H7 (cell line): Measurements from ENCODE around the gene ARL6. TPM values are rescaled to one million over a fixed set of nuclear protein-coding genes. Genes with fewer than 3 reads are reported as not detected.

Experiments used
- DNase-seq: peaks from one replicate; pipeline ENCODE4 v3.0.0; 2012
- H3K27me3 ChIP-seq: 2 replicates; pipeline ENCODE4 v1.6.0; 2011; ENCODE audit warnings: mild to moderate bottlenecking, low read length; ENCODE audit not compliant: control insufficient read depth, insufficient read depth
- H3K36me3 ChIP-seq: replicated peaks from 2 replicates; pipeline ENCODE4 v1.5.1; 2011; ENCODE audit warnings: low read length; ENCODE audit not compliant: control insufficient read depth, insufficient read depth
- H3K4me3 ChIP-seq: 2 replicates; pipeline ENCODE4 v1.5.1; 2011; ENCODE audit warnings: low read depth, mild to moderate bottlenecking, control low read depth, low read length, moderate library complexity; ENCODE audit not compliant: insufficient read depth
- total RNA-seq: library from RNA; depleted of rRNA; stranded (reverse); fragments of >200 nt; shearing (Covaris generic); gene quantifications from 2 replicates; pipeline ENCODE4 v1.2.3, GENCODE V29; 2014

Gene ARL6
- total RNA-seq, 1 experiment from 2014 or later, result 3.6 TPM

GRCh38 chr3:97804471-97804870, 39.9 kb downstream of the ARL6 start:
- no peak overlapping the region for H3K4me3 ChIP-seq
- DNase-seq, result no peak
- no peaks in the 10 kb centered on the region for H3K36me3 ChIP-seq
- no peaks in the 10 kb centered on the region for H3K27me3 ChIP-seq

GRCh38 chr3:97810779-97811390, 46.3 kb downstream of the ARL6 start:
- Histone ChIP-seq H3K4me3 (no peak overlapping the region), H3K27me3 (no peaks in the 10 kb centered on the region), H3K36me3 (no peaks in the 10 kb centered on the region)
- no peak for DNase-seq

- peaks cover 3% of the 10 kb centered on the region; the same call in 1 of the 2 replicates for H3K27me3 ChIP-seq
- H3K36me3 ChIP-seq, result no peaks in the 10 kb centered on the region
- no peak for DNase-seq
- no peak overlapping the region for H3K4me3 ChIP-seq
These were observed 50.8 kb downstream of the ARL6 start for GRCh38 chr3:97815149-97815917.

GRCh38 chr3:97816811-97817210, 52.3 kb downstream of the ARL6 start:
- Histone ChIP-seq H3K4me3 (no peak overlapping the region), H3K27me3 (peaks cover 15% of the 10 kb centered on the region), H3K36me3 (no peaks in the 10 kb centered on the region)
- no peak for DNase-seq

GRCh38 chr3:97817965-97818364, 53.4 kb downstream of the ARL6 start:
- peaks cover 26% of the 10 kb centered on the region for H3K27me3 ChIP-seq
- H3K36me3 ChIP-seq, result no peaks in the 10 kb centered on the region
- no peak for DNase-seq
- no peak overlapping the region for H3K4me3 ChIP-seq

- peaks cover 33% of the 10 kb centered on the region for H3K27me3 ChIP-seq
- H3K4me3 ChIP-seq, result no peak overlapping the region; the same call in 1 of the 2 replicates
- no peak for DNase-seq
- no peaks in the 10 kb centered on the region for H3K36me3 ChIP-seq
These were observed 56.2 kb downstream of the ARL6 start for GRCh38 chr3:97820780-97821179.

- peak; percentile 40 for DNase-seq
- H3K27me3 ChIP-seq, result peaks cover 33% of the 10 kb centered on the region
- no peaks in the 10 kb centered on the region for H3K36me3 ChIP-seq
- H3K4me3 ChIP-seq, result peak overlapping the region; percentile 77
These were observed 56.8 kb downstream of the ARL6 start for GRCh38 chr3:97821287-97821773.

- Histone ChIP-seq H3K27me3 (peaks cover 33% of the 10 kb centered on the region), H3K36me3 (no peaks in the 10 kb centered on the region), H3K4me3 (peak within 1 kb of the TSS; percentile 77)
- peak; percentile 88 for DNase-seq
These were observed 57.3 kb downstream of the ARL6 start, which contains the start of gene CRYBG3 for GRCh38 chr3:97821774-97822358. Gene CRYBG3 (plus strand): TSS chr3:97822011. CDS start chr3:97822207, 196 bp downstream.

GRCh38 chr3:97822359-97822775, 57.8 kb downstream of the ARL6 start:
- DNase-seq, result no peak
- H3K36me3 ChIP-seq, result no peaks in the 10 kb centered on the region
- H3K27me3 ChIP-seq, result peaks cover 33% of the 10 kb centered on the region
- H3K4me3 ChIP-seq, result peak overlapping the region; percentile 77

- peaks cover 33% of the 10 kb centered on the region for H3K27me3 ChIP-seq
- no peaks in the 10 kb centered on the region for H3K36me3 ChIP-seq
- DNase-seq, result no peak
These were observed 58.8 kb downstream of the ARL6 start for GRCh38 chr3:97823046-97824004.

GRCh38 chr3:97825101-97825500, 60.5 kb downstream of the ARL6 start:
- DNase-seq, result no peak
- no peak overlapping the region for H3K4me3 ChIP-seq
- peaks cover 32% of the 10 kb centered on the region for H3K27me3 ChIP-seq
- no peaks in the 10 kb centered on the region for H3K36me3 ChIP-seq

More at GRCh38 chr3:97823046-97824004, 58.8 kb downstream of the ARL6 start:
- peak overlapping the region; percentile 77; the same call in 1 of the 2 replicates for H3K4me3 ChIP-seq

- Histone ChIP-seq H3K4me3 (no peak overlapping the region), H3K36me3 (no peaks in the 10 kb centered on the region), H3K27me3 (peaks cover 8% of the 10 kb centered on the region)
- DNase-seq, result no peak
These were observed 63.3 kb downstream of the ARL6 start for GRCh38 chr3:97827741-97828471.

- H3K27me3 ChIP-seq, result no peaks in the 10 kb centered on the region
- no peak for DNase-seq
- H3K4me3 ChIP-seq, result no peak overlapping the region
- H3K36me3 ChIP-seq, result no peaks in the 10 kb centered on the region
These were observed 64.6 kb downstream of the ARL6 start for GRCh38 chr3:97829198-97829597.
